ENCODE results near the gene SPATA2. TPM values are rescaled to one million over a fixed set of nuclear protein-coding genes. Genes with fewer than 3 reads are reported as not detected.

Gene SPATA2
- total RNA-seq, 2 experiments from 2014 or later: 7.9 to 8.6 TPM

GRCh38 chr20:49925901-49926454, 10.6 kb upstream of the SPATA2 start:
- DNase-seq: no peak
- Mint-ChIP-seq H3K4me3 (no peak overlapping the region), H3K27me3 (peaks cover 6% of the 10 kb centered on the region), H3K9me3 (no peaks in the 10 kb centered on the region), H3K27ac (no peak overlapping the region), H3K36me3 (no peaks in the 10 kb centered on the region), H3K4me1 (ENCODE audit: low read depth) (peaks cover 5% of the 10 kb centered on the region)
- intact Hi-C loops (cut with micrococcal nuclease): loop anchor here (5.0 kb wide), 2 partner anchors 34 to 384 kb away; no protein-coding TSS in a partner anchor
- ChIA-PET CTCF (interaction anchor here (0.9 to 1.9 kb wide), 3 partner anchors 11 to 145 kb away, joined by 3 to 5 read pairs (median 4); no protein-coding TSS in a partner anchor), POLR2A (no interaction called here)

- intact Hi-C loops (cut with micrococcal nuclease): no loop called here
- peaks cover 5% of the 10 kb centered on the region for H3K4me1 Mint-ChIP-seq (ENCODE audit: low read depth)
- H3K27ac Mint-ChIP-seq: no peak overlapping the region
- POLR2A ChIA-PET: no interaction called here
- no peaks in the 10 kb centered on the region for H3K36me3 Mint-ChIP-seq
- CTCF ChIA-PET: interaction anchor here (0.6 to 1.0 kb wide), 2 partner anchors 79 to 314 kb away, joined by 3 to 4 read pairs; no protein-coding TSS in a partner anchor
- H3K4me3 Mint-ChIP-seq: no peak overlapping the region
- DNase-seq: no peak
- peaks cover 6% of the 10 kb centered on the region for H3K27me3 Mint-ChIP-seq
- no peaks in the 10 kb centered on the region for H3K9me3 Mint-ChIP-seq
Measured at GRCh38 chr20:49924247-49924646, 8.9 kb upstream of the SPATA2 start.

GRCh38 chr20:49919461-49919860, 4.1 kb upstream of the SPATA2 start:
- Mint-ChIP-seq H3K4me1 (ENCODE audit: low read depth) (peaks cover 12% of the 10 kb centered on the region), H3K27ac (no peak overlapping the region), H3K9me3 (no peaks in the 10 kb centered on the region), H3K4me3 (no peak overlapping the region), H3K27me3 (peaks cover 4% of the 10 kb centered on the region), H3K36me3 (no peaks in the 10 kb centered on the region)
- CTCF ChIA-PET: no interaction called here
- DNase-seq: no peak
- intact Hi-C loops (cut with micrococcal nuclease): no loop called here
- POLR2A ChIA-PET: no interaction called here

- Mint-ChIP-seq H3K27me3 (peaks cover 4% of the 10 kb centered on the region), H3K9me3 (no peaks in the 10 kb centered on the region), H3K4me1 (ENCODE audit: low read depth) (peaks cover 16% of the 10 kb centered on the region), H3K27ac (no peak overlapping the region), H3K36me3 (no peaks in the 10 kb centered on the region), H3K4me3 (no peak overlapping the region)
- ChIA-PET CTCF (interaction anchor here (0.6 kb wide), 1 partner anchor 214 kb away, joined by 3 read pairs; no protein-coding TSS in a partner anchor), POLR2A (no interaction called here)
- intact Hi-C loops (cut with micrococcal nuclease): no loop called here
- DNase-seq: no peak
Measured at GRCh38 chr20:49919009-49919408, 3.7 kb upstream of the SPATA2 start.

- POLR2A ChIA-PET: no interaction called here
- no peaks in the 10 kb centered on the region for H3K9me3 Mint-ChIP-seq
- H3K27me3 Mint-ChIP-seq: peaks cover 1% of the 10 kb centered on the region
- CTCF ChIA-PET: interaction anchor here (0.6 kb wide), 1 partner anchor 213 kb away, joined by 3 read pairs; no protein-coding TSS in a partner anchor
- H3K27ac Mint-ChIP-seq: no peak overlapping the region
- H3K36me3 Mint-ChIP-seq: no peaks in the 10 kb centered on the region
- no peak overlapping the region for H3K4me3 Mint-ChIP-seq
- no peak for DNase-seq
- intact Hi-C loops (cut with micrococcal nuclease): no loop called here
- peaks cover 22% of the 10 kb centered on the region for H3K4me1 Mint-ChIP-seq (ENCODE audit: low read depth)
Measured at GRCh38 chr20:49918446-49918845, 3.1 kb upstream of the SPATA2 start.

- intact Hi-C loops (cut with micrococcal nuclease): no loop called here
- H3K27ac Mint-ChIP-seq: peak overlapping the region; percentile 98
- no peaks in the 10 kb centered on the region for H3K36me3 Mint-ChIP-seq
- H3K4me3 Mint-ChIP-seq: peak overlapping the region; percentile 98
- H3K27me3 Mint-ChIP-seq: no peaks in the 10 kb centered on the region
- CTCF ChIA-PET: interaction anchor here (0.9 to 3.5 kb wide), 9 partner anchors 12 to 382 kb away, joined by 3 to 16 read pairs (median 5); partner anchors contain the start of gene RNF114
- POLR2A ChIA-PET: interaction anchor here (1.1 to 1.8 kb wide), 3 partner anchors 20 to 29 kb away, joined by 3 to 10 read pairs (median 7); partner anchors contain the start of gene RNF114
- peak; percentile 54 for DNase-seq
- no peaks in the 10 kb centered on the region for H3K9me3 Mint-ChIP-seq
- H3K4me1 Mint-ChIP-seq (ENCODE audit: low read depth): peaks cover 31% of the 10 kb centered on the region
Measured at GRCh38 chr20:49916146-49917002, 1.0 kb upstream of the SPATA2 start.

- H3K36me3 Mint-ChIP-seq: no peaks in the 10 kb centered on the region
- H3K9me3 Mint-ChIP-seq: no peaks in the 10 kb centered on the region
- DNase-seq: no peak
- intact Hi-C loops (cut with micrococcal nuclease): loop anchor here (1.0 to 2.0 kb wide), 2 partner anchors 20 to 198 kb away; partner anchors contain the start of gene UBE2V1
- POLR2A ChIA-PET: interaction anchor here (1.0 to 1.8 kb wide), 2 partner anchors 18 to 21 kb away, joined by 3 to 10 read pairs; partner anchors contain the start of gene RNF114
- peak overlapping the region; percentile 98 for H3K4me3 Mint-ChIP-seq
- H3K27ac Mint-ChIP-seq: peak overlapping the region; percentile 98
- no peaks in the 10 kb centered on the region for H3K27me3 Mint-ChIP-seq
- peaks cover 31% of the 10 kb centered on the region for H3K4me1 Mint-ChIP-seq (ENCODE audit: low read depth)
- CTCF ChIA-PET: interaction anchor here (0.6 to 3.5 kb wide), 7 partner anchors 11 to 306 kb away, joined by 3 to 16 read pairs (median 7); partner anchors contain the start of genes B4GALT5 and RNF114
Measured at GRCh38 chr20:49915118-49915379, 280 bp downstream of the SPATA2 start.

- peak overlapping the region; percentile 98 for H3K27ac Mint-ChIP-seq
- peak; percentile 27 for DNase-seq
- peaks cover 31% of the 10 kb centered on the region for H3K4me1 Mint-ChIP-seq (ENCODE audit: low read depth)
- ChIA-PET CTCF (interaction anchor here (0.6 to 3.5 kb wide), 8 partner anchors 11 to 305 kb away, joined by 3 to 16 read pairs (median 6); partner anchors contain the start of gene B4GALT5), POLR2A (interaction anchor here (1.0 to 1.3 kb wide), 2 partner anchors 18 to 318 kb away, joined by 3 to 5 read pairs; no protein-coding TSS in a partner anchor)
- intact Hi-C loops (cut with micrococcal nuclease): loop anchor here (1.0 to 2.0 kb wide), 2 partner anchors 20 to 199 kb away; partner anchors contain the start of gene UBE2V1
- no peaks in the 10 kb centered on the region for H3K27me3 Mint-ChIP-seq
- no peaks in the 10 kb centered on the region for H3K9me3 Mint-ChIP-seq
- no peaks in the 10 kb centered on the region for H3K36me3 Mint-ChIP-seq
- H3K4me3 Mint-ChIP-seq: peak overlapping the region; percentile 98
Measured at GRCh38 chr20:49914310-49915117, 815 bp downstream of the SPATA2 start.

- intact Hi-C loops (cut with micrococcal nuclease): loop anchor here (2.0 kb wide), 1 partner anchor 19 kb away; no protein-coding TSS in a partner anchor
- ChIA-PET POLR2A (interaction anchor here (1.3 kb wide), 1 partner anchor 317 kb away, joined by 5 read pairs; no protein-coding TSS in a partner anchor), CTCF (interaction anchor here (1.2 to 3.5 kb wide), 8 partner anchors 17 to 304 kb away, joined by 3 to 16 read pairs (median 6); no protein-coding TSS in a partner anchor)
- Mint-ChIP-seq H3K9me3 (no peaks in the 10 kb centered on the region), H3K27ac (no peak overlapping the region), H3K4me3 (peak overlapping the region; percentile 98), H3K36me3 (peaks cover 2% of the 10 kb centered on the region), H3K27me3 (no peaks in the 10 kb centered on the region), H3K4me1 (ENCODE audit: low read depth) (peaks cover 31% of the 10 kb centered on the region)
- no peak for DNase-seq
Measured at GRCh38 chr20:49913399-49914047, 1.8 kb downstream of the SPATA2 start.

GRCh38 chr20:49910340-49910706, 5.0 kb downstream of the SPATA2 start:
- no peaks in the 10 kb centered on the region for H3K9me3 Mint-ChIP-seq

More at GRCh38 chr20:49910340-49910706, 5.0 kb downstream of the SPATA2 start:
- intact Hi-C loops (cut with micrococcal nuclease): no loop called here
- DNase-seq: no peak
- Mint-ChIP-seq H3K4me3 (no peak overlapping the region), H3K27ac (no peak overlapping the region), H3K36me3 (peaks cover 15% of the 10 kb centered on the region), H3K4me1 (ENCODE audit: low read depth) (peaks cover 23% of the 10 kb centered on the region), H3K27me3 (no peaks in the 10 kb centered on the region)
- CTCF ChIA-PET: no interaction called here
- POLR2A ChIA-PET: no interaction called here
